GM18498 (cell line): ENCODE data around the gene MAN1C1.

Experiments
- ATAC-seq: cut with Tn5 transposase; IDR thresholded peaks from one replicate; pipeline ENCODE4 v1.9.1; 2021; ENCODE audit warnings: mild to moderate bottlenecking, moderate library complexity; ENCODE audit not compliant: unreplicated experiment

MAN1C1 gene

DNA sequence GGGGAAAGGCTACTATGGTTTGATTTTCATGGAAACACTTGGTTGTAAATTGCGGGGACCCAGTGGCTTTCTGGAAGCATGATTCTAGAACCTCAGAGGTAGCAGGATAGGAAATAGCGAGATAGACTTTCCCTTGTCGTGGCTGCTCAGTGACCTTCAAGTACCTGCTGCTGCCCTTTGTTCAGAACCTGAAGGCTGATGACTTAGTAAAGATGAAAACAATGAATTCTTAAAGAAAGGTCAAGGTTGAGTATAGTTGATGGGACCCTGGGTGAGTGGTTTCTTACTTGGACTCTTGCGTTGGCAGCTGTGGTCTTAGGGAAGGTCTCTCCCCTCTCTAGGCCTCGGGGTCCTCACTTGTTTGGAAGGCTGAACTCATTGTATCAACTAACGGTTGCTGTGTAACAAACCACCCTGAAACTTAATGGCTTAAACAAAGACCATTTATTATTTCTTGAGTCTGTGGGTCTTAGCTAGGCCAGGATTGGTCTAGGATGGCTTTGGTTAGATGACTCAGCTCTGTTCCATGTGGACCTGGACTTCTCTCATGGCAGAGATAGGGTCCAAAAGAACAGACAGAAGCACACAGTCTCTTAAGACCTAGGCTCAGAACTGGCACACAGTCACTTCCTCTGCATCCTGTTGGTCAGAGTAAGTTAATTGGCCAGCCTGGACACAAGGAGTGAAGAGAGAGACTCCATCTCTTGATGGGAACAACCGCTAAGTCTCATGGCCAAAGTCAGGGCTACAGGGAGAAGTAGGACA is 94.2 kb downstream of the MAN1C1 start:
- no peak for ATAC-seq

- ATAC-seq: no peak
Measured at GRCh38 chr1:25711555-25712298, 95.1 kb downstream of the MAN1C1 start.

DNA sequence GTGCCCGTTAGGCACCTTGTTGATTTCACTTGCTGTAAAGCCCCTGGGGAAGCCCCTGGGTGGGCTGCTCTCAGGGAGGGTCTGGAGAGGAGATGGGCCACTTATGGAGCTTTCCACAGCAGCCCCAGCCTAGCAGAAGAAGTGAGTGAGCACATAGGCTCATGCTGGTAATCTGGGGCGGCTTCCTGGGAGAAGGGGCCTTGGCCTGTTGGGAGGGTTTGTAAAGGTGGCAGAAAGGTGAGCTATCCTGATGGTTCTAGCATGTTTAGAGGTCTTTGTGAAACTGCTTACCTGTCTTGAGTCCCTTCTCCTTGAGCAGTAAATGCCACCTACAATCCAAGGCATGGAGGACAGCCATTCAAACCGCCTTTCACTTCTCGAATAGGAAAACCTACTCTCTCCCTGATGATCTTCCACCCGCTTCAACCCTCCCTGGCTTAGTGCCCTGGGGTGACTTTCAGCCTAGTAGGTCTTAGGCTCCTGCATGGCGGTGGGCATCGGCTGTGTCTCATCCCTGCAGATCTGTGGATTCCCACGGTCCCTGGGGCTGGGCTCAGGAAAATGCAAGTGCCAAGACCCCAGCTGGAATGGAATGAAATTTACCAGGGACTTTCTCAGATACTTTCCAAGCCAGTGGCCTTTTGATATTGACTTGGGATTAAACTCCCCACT is 95.8 kb downstream of the MAN1C1 start:
- no peak for ATAC-seq

- no peak for ATAC-seq
Measured at GRCh38 chr1:25713961-25714360, 97.4 kb downstream of the MAN1C1 start.

DNA sequence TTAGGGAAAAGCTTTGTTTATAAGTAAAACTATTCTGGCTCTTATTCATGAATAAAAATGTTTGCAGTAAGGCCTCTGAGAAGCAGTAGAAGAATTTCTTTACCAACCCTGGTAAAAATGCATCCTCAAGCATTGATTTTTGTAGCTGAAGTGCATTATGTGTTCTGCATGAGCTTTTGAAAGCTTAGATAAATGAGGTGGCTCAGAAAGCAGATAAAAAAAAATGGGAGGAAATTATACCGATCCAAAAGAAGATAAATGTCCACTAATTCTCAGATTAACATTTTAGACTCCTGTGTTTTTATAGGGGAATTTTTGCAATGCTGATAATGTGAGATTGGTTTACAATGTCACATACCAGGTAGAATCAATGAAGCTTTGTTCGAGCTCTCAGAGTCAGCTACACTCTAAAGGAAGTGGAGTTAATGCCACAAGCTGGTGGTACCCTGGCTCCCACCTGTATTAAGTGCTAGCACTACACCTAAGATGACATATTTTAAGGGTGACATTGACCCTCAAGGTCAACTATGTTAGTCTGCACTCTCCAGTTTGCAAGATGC is 97.9 kb downstream of the MAN1C1 start:
- no peak for ATAC-seq

DNA sequence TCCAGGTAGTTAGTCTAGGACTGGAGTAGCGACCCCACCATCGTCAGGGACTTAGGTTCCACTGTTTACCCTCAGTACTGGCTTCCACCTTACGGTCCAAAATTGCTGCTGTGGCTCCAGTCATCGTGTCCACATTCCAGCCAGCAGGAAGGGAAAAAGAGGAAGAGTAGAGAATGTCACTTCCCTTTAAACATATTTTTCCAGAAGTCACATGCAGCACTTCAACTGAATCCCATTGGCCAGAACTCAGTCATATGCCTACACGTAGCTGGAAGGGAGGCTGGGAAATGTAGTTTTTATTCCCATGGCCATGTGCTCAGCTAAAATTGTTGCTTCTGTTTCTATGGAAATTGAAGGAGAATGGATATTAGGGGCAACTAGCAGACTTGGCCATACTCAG is 99.3 kb downstream of the MAN1C1 start:
- no peak for ATAC-seq

DNA sequence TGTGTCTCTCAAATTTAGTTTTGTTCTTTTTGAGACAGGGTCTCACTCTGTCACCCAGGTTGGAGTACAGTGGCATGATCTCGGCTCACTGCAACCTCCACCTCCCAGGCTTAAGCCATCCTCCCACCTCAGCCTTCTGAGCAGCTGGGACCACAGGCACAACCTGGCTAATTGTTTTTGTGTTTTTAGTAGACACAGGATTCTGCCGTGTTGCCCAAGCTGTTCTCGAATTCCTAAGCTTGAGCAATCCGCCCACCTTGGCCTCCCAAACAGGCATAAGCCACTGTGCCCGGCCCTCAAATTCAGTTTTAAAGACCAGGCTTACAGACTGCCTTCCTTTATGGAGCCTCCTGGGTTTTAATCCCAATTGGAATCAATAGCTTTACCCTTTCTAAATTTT is 99.7 kb downstream of the MAN1C1 start:
- no peak for ATAC-seq

GRCh38 chr1:25718732-25719131 is 102.1 kb downstream of the MAN1C1 start:
- ATAC-seq: no peak

DNA sequence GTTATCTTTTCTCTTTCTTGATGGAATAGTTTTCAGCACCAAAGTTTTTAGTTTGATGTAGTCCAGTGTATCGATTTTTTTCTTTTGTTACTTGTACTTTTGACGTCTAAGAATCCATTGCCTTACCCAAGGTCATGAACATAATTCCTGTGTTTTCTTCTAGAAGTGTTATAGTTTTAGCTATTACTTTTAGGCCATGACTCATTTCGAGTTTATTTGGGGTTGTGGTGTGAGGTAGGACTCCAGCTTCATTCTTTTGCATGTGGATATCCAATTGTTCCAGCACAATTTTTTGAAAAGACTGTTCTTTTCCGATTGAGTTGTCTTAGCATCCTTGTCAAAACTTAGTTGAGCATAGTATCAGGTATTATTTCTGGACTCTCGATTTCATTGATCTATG is 104.0 kb downstream of the MAN1C1 start:
- ATAC-seq: no peak

DNA sequence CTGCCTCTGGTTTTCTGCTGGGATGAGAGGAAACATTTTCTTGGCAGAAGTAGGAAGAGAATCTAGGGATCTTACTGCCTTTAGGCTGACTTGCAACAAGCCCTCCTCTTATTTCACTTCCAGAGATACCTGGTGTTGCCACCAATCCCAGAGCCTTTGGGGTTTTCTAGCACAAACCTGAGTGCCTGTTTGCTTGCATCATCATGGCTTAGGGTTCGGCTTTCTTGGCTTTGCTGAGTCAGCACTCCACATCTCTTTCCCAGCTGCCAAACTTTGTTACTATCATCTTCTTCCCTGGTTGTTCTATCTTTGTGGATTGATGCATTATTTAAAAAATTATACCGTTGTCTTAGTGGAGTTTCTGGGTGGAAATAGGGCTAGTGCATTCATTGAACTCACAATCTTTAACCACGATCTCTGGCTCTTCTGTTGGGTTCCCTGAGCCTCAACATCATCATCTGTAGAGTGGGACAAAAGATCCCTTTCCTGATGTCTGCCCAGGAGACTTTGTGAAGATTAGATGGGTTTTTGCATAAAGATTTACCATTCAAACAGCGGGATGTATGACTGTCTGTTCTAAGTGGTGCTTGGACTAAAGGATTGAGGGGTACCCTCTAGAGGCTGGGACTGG is 106.8 kb downstream of the MAN1C1 start:
- ATAC-seq: no peak

DNA sequence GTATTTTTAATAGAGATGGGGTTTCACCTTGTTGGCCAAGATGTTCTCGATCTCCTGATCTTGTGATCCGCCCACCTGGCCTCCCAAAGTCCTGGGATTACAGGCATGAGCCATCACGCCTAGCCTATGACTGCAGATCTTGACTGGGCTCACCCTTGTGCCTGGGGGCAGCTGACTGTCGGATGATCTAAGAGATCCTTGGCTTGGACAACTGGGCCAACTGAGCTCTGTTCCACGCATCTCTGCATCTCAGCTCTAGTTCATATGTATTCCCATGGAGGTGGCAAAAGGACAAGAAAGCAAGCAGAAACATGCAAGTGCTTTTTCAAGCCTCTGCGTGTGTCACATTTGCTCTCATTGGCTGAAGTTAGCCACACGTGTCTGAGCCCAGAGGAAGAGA is 107.6 kb downstream of the MAN1C1 start:
- no peak for ATAC-seq

DNA sequence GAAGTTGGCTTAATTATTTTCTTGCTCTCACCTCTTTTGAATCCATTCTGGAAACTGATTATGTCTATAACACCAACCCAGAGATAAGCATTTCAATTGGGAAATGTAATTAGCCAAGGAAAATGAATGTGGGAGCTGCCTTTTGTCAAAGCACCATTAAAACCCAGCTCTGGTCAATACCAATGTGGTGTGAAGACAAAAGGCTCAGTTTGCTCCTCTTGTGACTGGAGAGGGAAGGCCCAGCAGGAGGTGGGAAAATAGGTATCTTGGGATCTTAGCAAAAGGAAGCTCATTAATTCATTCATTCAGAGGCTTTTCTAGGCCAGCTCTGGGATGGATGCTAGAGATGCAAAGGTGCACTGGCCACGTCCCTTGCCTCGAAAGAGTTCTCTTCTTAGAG is 108.4 kb downstream of the MAN1C1 start:
- ATAC-seq: no peak

GRCh38 chr1:25725482-25725881 is 108.9 kb downstream of the MAN1C1 start:
- ATAC-seq: no peak

- ATAC-seq: no peak
Measured at GRCh38 chr1:25727088-25727487, 110.5 kb downstream of the MAN1C1 start.

- ATAC-seq: no peak
Measured at GRCh38 chr1:25727635-25728286, 111.2 kb downstream of the MAN1C1 start.

GRCh38 chr1:25728301-25728935 is 111.8 kb downstream of the MAN1C1 start:
- ATAC-seq: no peak

GRCh38 chr1:25729045-25729444 is 112.5 kb downstream of the MAN1C1 start:
- ATAC-seq: no peak

GRCh38 chr1:25729790-25730644 is 113.4 kb downstream of the MAN1C1 start:
- no peak for ATAC-seq

- ATAC-seq: no peak
Measured at GRCh38 chr1:25731148-25731547, 114.6 kb downstream of the MAN1C1 start.
